ENCODE results near the gene PLXNC1.
A peak's percentile ranks its signal among the peaks of the same experiment; 100 is the strongest.

PLXNC1 gene

DNA sequence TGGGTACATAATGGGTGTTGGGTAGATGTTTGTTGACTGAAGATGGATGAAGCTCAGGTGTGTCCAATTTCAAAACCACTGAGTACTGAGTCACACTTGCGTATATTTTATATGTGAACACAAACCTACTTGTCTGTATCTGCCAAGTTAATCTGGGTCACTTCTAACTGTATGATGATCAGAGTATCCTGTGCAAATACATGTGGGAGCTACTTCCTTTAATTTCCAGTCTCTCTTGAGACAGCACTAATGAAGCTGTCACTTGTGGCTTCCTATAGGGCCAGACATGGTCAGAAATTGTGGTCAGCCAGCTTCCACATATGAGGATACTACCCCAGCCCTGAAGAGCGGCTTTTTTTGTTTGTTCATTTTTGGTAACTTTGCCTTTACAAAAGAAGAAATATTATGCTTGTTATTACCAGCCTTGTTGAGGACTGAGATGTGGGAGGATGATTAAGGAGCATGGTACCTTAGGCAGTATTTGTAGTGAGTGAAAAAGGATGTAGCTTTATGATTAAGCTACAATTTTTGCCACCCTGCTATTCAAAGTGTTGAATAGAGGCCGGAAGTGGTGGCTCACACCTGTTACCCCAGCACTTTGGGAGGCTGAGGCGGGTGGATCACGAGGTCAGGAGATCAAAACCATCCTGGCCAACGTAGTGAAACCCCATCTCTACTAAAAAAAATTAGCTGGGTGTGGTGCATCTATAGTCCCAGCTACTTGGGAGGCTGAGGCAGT lies 32.4 kb downstream of the PLXNC1 start:
- no peak for DNase-seq (ENCODE audit: low read depth in 2 of 2)

DNA sequence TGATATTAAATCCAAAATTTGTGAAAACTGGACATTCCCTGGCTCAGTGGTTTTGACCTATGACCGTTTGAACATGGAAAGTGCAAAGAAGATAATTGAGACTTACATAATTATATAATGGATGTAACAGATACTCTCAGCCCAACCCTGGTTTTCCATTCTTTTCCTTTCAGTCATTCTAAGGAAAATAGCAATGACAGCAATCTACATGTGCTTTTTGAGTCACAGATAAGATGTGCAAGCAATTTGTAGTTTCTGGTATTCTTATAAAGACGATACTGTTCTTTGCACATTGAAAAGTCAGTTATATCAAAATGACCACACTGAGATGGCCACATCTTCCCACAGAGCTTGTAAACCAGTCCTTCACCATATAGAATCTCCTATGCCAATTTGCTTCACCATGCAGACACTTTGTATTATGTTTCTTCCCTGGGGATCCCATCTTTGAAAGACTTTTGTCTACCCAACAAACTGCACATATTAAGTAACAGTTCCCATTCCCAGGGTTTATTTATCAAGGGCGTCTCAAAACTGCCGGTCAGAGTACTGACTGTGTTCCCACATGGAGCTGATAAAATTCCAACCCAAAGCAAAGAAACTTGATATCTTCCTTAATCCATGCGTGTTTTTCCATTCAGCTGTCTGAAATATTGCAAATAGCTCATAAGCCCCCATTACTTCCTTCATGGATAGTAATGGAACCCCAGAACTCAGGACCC lies 34.8 kb downstream of the PLXNC1 start:
- DNase-seq (ENCODE audit: low read depth in 2 of 2): no peak

DNA sequence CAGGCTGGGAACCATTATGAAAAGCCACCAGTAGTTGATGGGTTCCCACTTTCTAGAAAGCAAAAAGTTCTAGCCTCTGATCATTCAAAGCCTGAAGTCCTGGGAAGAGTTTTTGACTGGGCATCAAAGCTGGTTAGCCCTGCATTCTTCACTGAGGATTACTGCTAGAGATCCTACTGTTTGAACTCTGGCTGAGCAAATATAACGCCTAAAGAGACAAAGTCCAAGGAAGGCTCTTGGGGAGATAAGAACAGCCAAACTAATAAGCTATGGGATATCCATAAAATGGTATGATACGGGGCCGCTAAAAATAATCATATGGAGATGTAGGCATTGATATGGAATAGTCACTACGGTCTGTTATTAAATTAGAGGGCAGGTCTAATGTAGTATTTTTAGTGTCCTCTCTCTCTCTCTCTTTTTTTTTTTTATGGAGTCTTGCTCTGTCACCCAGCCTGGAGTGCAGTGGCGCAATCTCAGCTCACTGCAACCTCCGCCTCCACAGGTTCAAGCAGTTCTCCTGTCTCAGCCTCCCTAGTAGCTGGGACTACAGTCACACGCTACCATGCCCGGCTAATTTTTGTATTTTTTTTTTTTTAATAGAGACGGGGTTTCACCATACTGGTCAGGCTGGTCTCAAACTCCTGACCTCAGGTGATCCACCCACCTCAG lies 35.5 kb downstream of the PLXNC1 start:
- DNase-seq (ENCODE audit: low read depth in 2 of 2): no peak

DNA sequence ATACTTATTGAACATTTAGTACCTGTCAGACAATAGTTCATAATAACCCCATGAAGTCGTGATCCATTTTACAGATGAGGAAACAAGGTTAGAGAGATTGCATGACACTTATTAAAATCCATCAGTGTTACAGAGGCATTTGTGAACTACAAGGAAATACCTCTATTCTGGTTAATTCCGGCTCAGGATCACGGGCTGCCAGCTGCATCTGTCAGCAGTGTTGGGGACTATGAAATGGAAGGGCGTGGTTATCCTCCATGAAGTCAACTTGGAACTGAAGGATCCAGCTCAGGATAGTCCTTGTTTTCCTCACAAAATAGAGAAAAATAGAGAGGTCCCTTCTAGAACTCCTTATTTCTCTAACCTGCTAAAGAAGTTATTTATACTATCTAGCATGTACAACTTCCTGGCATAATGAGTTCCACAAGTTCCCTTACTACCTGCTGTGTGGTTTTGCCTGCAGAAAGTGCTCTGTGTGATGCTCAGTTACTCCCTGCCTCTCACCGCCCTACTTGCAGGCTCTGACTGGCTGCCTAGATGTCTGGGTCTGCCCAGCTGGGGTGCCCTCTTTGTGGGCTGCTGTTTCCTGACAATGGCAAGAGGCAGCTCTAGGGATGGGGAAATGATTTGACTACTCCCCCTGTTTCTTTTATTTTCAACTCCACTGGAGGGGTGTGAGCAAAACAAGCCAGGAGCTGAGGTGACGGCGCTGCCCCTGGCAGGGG lies 36.8 kb downstream of the PLXNC1 start:
- DNase-seq (ENCODE audit: low read depth in 2 of 2): no peak

DNA sequence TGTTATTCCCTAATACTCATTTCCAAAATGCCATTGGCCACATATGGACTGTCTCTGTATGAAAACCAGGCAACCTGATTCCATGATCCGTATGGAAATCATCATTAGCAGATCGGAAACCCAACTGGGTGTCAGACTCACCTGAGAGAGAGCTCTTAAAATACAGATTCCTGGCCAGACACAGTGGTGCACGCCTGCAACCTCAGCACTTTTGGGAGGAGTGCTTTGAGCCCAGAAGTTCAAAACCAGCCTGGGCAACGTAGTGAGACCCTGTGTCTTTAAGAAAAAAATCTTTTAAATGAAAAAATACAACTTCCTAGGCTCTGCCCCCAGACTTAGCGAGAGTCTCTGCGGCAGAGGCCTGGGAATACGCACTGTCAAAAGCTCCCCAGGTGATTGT lies 37.4 kb downstream of the PLXNC1 start:
- no peak for DNase-seq (ENCODE audit: low read depth in 2 of 2)

DNA sequence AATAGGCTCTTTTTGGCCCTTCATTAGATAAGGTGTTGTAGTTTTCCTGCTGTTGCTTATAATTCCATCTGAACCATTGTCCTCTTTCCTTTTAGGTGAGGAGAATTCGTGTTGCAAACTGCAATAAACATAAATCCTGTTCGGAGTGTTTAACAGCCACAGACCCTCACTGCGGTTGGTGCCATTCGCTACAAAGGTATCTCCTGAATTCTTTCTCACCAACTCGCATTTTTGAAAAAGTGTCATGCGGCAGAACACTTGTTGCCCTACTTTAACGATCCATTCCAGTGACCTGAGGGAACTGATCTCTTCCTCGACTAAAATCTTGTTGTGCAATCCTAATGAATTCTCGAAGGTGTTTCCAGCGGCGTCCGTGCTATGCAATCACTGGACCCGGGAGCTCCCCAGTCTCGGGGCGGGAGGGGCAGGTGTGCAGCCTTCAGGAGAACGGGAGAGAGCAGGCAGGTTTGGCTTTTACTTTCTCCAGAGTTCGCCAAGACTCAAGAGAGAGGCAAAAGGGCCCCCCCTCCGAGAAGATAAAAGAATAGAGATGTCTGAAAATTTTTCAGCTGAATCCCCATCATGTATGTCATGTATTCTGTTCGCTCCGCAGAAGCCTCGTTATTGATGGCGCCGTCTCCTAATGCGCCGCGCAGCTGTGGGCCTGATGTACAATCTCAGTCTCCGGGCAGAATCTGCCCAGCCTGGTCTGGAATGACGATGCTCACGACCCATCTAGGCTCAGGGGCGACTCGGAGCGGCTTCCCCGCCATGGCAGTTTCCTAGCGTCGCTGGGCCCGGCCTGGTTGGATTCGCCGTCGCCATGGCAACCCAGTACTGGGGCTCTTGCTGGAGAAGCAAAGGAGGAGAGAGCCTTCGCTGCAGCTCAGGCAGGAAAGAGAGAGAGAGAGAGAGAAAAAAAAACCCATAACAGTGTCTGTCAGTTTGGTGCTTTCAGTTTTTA lies 38.2 kb downstream of the PLXNC1 start:
- DNase-seq (ENCODE audit: low read depth in 2 of 2): peak in 1 of 2 experiments; percentile 38

DNA sequence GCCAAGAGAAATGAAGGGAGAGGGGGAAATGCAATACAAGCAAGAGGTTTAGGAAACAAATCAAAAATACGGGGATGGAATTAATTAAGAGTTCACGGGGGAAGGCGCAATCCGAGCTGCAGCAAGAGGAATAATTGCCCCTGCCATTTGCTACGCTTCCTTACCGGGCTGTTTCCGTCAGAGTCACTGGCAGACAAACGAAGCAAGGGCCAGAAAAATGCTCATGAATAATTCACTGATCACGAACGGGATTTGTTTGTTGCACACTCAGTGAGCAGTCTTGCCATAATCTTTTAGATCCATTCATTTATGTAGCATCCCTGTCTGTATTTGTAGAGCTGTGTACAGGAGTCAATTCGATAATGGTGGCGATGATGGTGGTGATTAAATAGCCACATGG lies 39.0 kb downstream of the PLXNC1 start:
- DNase-seq (ENCODE audit: low read depth in 2 of 2): no peak

DNA sequence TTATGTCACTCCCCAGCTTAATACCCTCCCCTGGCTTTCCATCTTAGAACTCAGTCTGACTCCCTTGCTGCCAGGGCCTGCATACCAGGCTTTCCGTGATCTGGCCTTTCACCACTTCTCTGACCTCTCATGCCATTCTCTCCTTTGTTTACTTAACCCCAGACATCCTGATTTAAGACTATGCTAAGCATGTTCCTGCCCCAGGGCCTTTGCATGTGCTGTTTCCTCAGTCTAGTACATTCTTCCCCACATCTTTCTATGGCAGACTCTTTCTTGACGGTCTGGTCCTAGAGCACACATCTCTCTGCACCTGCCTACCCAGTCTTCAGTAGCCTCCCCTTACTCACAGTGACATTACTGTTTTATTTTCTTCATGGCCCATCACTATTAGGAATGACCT lies 42.2 kb downstream of the PLXNC1 start:
- no peak for DNase-seq (ENCODE audit: low read depth in 2 of 2)

DNA sequence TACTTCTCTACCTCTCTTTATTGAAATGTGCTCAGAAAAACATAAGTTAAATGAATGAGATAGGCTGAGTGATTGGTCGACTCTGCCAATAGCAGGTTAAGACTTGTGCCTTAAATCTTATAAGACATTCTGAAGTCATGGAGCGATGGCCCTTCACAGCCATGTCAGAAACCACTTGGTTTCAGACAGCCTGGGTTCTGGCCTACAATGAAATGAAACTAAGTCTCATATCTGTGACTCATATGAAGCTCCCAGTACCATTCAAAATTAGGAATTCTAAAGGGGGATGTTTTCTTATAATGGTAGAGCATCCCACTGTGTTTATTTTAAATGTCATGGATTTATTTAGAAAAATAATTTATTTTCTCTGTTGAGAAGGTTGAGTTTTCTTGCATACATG lies 42.6 kb downstream of the PLXNC1 start:
- no peak for DNase-seq (ENCODE audit: low read depth in 2 of 2)

DNA sequence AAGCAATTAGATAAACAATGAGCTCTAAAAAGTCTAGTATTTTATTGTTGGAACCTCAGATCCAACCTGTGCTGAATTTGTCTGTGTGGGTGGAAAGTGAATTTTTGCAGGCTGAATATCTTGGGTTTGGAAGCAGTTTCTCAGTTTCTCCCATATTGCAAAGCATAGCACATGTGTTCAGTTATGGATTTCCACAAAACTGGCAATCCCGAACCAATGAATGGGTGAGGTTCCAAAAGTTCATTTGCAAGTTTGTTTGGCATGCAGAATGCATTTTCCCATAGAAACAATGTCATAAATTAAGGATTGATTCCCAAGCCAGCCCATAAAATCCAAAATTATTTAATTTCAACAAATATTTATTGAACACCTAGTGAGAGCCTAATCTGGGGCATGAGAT lies 43.4 kb downstream of the PLXNC1 start:
- DNase-seq (ENCODE audit: low read depth in 2 of 2): no peak

DNA sequence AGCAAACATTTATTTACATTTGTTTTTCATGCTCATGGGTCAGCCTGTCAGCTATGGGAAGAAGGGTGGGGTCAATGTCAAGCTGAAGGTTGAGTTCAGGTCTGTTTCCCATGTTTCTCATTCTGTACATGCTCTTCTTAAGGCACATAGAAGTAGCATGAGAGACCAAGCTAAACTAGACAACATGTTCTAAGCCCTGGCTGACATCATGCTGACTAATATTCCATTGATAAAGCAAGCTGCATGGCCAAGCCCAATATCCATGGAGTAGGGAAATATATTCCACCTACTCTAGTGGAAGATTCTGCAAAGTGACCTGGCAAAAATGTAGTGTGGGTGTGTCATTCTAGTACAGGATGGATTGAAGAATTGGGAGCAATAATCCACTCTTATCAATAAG lies 44.1 kb downstream of the PLXNC1 start:
- no peak for DNase-seq (ENCODE audit: low read depth in 2 of 2)

DNA sequence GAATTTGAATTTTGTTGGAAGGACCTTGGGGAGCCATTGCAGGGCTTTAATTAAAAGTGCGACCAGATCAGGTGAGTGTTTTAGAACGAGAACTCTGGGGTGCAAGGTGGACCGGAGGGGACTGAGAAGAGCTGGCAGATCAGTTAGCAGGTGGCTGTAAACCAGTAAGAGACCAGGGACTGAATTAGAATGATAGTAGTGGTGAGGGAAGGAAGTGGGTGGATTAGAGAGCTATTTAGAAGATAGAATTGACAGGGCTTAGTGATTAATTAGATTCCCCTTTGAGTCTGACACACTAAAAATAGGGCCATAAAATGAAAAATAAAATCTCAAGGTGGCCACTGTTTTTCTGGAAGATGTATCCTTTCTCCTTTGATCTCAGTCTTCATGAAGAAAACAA lies 44.8 kb downstream of the PLXNC1 start:
- no peak for DNase-seq (ENCODE audit: low read depth in 2 of 2)

DNA sequence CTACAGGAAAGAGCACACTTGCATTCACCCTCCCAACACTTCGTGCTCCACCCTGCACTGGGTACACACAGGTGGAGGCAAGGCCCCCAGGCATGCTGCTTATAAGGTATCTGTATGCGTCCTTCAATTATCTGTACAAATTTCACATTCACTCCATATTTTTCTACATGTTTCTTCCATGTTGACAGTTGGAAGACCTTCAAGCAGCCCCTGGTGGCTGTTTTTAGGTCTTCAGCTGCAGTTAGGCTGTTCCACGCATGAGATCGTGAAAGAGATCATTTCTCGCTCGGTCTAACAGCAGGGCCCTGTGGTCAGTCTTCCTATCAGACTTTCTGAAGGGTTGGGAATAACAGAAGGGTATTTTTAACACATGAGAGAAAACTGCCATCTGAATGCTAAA lies 47.1 kb downstream of the PLXNC1 start:
- DNase-seq (ENCODE audit: low read depth in 2 of 2): no peak

DNA sequence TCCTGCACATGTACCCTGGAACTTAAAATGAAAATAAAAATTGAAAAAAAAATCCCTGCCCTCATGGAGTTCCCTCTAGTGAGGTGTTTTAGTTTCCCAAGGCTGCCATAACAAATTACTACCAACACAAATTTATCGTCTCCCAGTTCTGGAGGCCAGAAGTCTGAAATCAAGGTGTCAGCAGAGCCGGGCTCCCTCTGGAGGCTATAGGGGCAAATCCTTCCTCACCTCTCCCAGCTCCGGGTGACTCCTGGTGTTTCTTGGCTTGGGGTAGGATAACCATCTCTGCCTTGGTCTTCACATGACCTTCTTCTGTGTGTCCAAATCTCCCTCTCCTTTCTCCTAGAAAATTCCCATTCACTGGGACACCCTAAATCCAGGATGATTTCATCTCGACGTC lies 50.1 kb downstream of the PLXNC1 start:
- no peak for DNase-seq (ENCODE audit: low read depth in 2 of 2)

DNA sequence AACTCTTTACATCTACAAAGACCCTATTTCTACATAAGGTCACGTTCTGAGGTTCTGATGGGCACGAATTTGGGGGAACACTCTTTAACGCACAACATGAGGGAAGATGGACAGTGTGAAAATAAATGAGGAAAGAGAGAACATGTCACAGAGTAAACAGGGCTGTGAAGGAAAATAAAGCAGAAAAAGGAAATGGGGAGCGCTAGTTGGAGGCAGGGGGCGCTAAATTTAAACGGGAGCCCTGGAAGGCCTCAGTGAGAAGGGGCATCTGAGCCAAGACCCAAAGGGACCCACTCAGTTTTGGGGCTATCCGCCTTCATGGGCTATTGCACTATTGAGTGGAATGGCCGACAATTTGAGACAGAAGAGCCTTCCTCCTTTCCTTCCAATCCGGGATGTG lies 50.5 kb downstream of the PLXNC1 start:
- no peak for DNase-seq (ENCODE audit: low read depth in 2 of 2)

DNA sequence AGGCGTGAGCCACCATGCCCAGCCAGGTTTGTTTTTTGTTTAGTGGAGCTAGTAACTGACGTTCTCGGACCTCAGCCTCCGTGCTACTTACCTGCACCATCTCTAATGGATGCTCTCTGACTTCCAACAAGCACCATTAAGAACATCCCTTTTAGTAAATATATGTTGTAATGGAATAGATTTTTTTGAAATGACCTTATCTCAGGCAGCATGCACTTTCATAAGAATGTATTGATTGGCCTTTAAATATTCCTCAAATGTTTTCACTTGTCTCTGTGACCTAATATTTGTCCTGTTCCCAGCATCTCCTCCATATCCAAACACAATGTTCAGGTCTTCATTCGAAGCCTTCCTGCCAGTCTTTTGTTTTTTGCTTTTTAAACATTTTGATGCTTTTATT lies 51.7 kb downstream of the PLXNC1 start:
- DNase-seq (ENCODE audit: low read depth in 2 of 2): no peak

DNA sequence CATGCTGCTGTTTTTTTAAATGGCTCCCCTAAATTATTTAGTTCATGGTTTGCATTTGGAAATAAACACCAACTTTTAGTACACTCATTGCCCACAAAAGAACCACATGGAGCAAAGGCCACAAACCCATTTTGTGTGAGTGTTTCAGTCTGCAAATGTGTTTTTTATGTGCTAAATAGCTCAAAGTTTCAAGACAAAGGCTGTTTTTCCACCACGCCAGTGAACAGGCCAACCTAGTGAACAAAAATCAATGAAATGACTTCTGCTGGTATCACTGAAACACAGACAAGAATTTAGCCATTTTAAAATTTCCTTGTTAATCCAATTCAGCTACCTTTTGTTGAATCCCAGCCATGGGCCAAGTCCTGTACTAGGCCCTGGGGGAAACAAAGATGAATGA lies 52.3 kb downstream of the PLXNC1 start:
- no peak for DNase-seq (ENCODE audit: low read depth in 2 of 2)

DNA sequence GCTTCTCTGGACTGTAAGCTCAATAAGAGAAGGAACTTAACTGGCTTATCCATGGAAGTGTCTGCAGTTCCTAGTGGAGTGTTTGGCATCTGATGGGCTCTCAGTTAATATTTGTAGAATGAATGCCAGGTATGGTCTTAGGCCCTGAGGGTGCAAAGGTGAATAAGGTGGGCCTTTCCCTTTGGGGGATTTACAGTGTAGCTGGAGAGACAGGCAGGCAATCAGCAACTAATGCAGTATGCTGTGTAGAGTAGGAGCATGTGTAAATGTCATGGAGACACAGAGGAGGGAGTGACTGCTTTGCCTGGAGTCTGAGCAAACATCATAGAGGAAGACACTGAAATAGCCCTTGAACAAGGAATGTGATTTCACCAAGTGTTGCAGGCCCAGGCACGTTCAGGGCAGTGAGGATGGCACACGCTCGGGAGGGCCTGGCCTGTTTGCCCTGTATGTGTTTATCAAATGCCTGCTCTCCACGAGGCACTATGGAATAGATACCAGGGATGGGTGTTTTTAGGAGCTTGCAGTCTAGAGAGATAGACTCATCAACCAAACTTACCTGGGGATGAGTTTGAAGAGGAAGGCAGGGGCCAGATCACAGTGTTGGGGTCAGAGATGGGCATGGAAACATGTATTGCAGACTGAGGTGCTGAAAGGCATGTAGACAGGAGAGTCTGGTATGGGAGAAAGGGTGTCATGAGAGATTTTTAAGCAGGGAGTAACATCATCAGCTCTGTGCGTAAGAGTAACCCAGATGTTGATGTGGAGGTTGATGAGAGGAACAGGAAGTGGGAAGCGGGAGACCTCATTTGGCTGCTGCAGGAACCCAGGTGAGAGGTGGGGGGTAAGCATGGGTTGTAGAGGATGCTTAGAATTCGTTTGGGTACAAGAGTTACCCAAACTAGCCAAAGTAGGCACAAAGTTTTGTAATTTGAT lies 54.1 kb downstream of the PLXNC1 start:
- DNase-seq (ENCODE audit: low read depth in 2 of 2): no peak

DNA sequence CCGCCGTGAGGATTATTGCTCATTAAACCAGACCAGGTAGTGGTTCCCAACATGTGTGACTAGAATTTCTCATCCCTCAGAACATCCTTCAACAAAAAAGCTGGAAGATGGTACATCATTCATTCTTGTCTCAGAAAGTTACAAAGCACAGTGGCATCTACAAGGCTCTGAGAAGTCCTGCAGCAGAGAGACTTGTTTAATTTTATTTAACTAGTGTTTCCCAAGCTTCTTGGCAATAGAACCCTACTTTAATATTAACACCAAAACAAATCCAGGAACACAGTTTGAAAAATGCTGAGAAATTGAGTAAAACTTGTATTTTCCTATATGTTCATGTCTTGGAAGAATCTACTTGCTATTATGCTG lies 54.8 kb downstream of the PLXNC1 start:
- no peak for DNase-seq (ENCODE audit: low read depth in 2 of 2)

DNA sequence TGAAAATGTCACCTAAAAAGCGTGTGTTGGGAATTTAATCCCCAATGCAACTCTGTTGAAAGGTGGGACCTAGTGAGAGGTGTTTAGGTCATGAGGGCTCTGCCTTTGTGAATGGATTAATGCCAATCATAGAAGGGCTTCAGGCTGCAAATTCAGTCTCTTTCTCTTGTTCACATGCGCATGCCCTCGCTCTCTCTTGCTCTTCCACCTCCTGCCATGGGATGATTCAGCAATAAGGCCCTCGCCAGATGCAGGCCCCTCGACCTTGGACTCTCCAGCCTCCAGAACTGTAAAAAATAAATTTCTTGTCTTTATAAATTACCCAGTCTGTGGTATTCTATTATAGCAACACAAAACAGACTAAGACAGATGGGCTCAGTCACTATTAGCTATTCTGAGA lies 55.4 kb downstream of the PLXNC1 start:
- DNase-seq (ENCODE audit: low read depth in 2 of 2): no peak

Measured in fibroblast of skin of left biceps (primary cell).